BJ (cell line): ENCODE results near the gene KRTAP13-3. TPM values are rescaled to one million over a fixed set of nuclear protein-coding genes. Genes with fewer than 3 reads are reported as not detected.

Experiments used
- CTCF ChIA-PET: fragments of 350-600 bp; formaldehyde crosslinking; extraction: SDS; loops from one replicate; lab custom pipeline; 2021; ENCODE audit warnings: antibody characterized with exemption, inconsistent platforms; lab: Yijun Ruan, JAX
- POLR2A ChIA-PET: fragments of 300-600 bp; sonication (Branson Sonifier 250); formaldehyde crosslinking; extraction: SDS; loops from one replicate; lab custom pipeline; 2021; ENCODE audit warnings: antibody characterized with exemption; lab: Charles Lee
- DNase-seq: peaks from one replicate; pipeline ENCODE4 v3.0.0-alpha.2; 2011; ENCODE audit warnings: low read depth
- H3K27me3 ChIP-seq: 2 replicates; pipeline ENCODE4 v1.6.0; 2011; ENCODE audit warnings: low read length; ENCODE audit not compliant: control insufficient read depth, insufficient read depth
- H3K36me3 ChIP-seq: 2 replicates; pipeline ENCODE4 v1.5.1; 2011; ENCODE audit warnings: low read length; ENCODE audit not compliant: control insufficient read depth, insufficient read depth
- H3K4me3 ChIP-seq: 2 replicates; pipeline ENCODE4 v1.5.1; 2011; ENCODE audit warnings: low read depth, mild to moderate bottlenecking, control low read depth, low read length
- CTCF ChIP-seq: IDR thresholded peaks from 2 replicates; pipeline ENCODE4 v1.5.1; 2011; ENCODE audit warnings: low read depth, mild to moderate bottlenecking, control low read depth, inconsistent platforms, low read length, moderate library complexity; ENCODE audit not compliant: insufficient read depth
- polyA plus RNA-seq: library from polyadenylated mRNA; depleted of rRNA; stranded (reverse); fragments of >200 nt; gene quantifications from 2 replicates; pipeline ENCODE4 v1.2.3, GENCODE V29; 2011; rRNA removed

KRTAP13-3 gene
- polyA plus RNA-seq, 1 experiment = not detected

- CTCF ChIA-PET = no interaction called here
- TF ChIP-seq CTCF = no peak
- no peak for DNase-seq
- no peak overlapping the region for H3K4me3 ChIP-seq
- no peaks in the 10 kb centered on the region for H3K36me3 ChIP-seq
- H3K27me3 ChIP-seq = no peaks in the 10 kb centered on the region
- POLR2A ChIA-PET = no interaction called here
These were observed 34.2 kb downstream of the KRTAP13-3 start for GRCh38 chr21:30391492-30392025.

- no peaks in the 10 kb centered on the region for H3K27me3 ChIP-seq
- ChIA-PET CTCF (no interaction called here), POLR2A (no interaction called here)
- H3K4me3 ChIP-seq = no peak overlapping the region
- no peak for TF ChIP-seq CTCF
- no peaks in the 10 kb centered on the region for H3K36me3 ChIP-seq
- no peak for DNase-seq
These were observed 43.5 kb downstream of the KRTAP13-3 start for GRCh38 chr21:30382201-30382600.

Other genes starting within 250 kb of the KRTAP13-3 start
- not detected in 2 replicates for gene CLDN8, start 209.8 kb downstream of the KRTAP13-3 start, polyA plus RNA-seq
- gene KRTAP24-1, start 143.0 kb downstream of the KRTAP13-3 start, polyA plus RNA-seq = not detected in 2 replicates
- not detected in 2 replicates for gene KRTAP25-1, start 136.4 kb downstream of the KRTAP13-3 start, polyA plus RNA-seq
- not detected in 2 replicates for gene KRTAP26-1, start 105.6 kb downstream of the KRTAP13-3 start, polyA plus RNA-seq
- gene KRTAP27-1, start 88.2 kb downstream of the KRTAP13-3 start, polyA plus RNA-seq = not detected in 2 replicates
- gene KRTAP23-1, start 77.3 kb downstream of the KRTAP13-3 start, polyA plus RNA-seq = not detected in 2 replicates
- not detected in 2 replicates for gene KRTAP13-2, start 53.7 kb downstream of the KRTAP13-3 start, polyA plus RNA-seq
- gene KRTAP13-1, start 29.9 kb downstream of the KRTAP13-3 start, polyA plus RNA-seq = not detected in 2 replicates
- not detected in 2 replicates for gene KRTAP13-4, start 4.3 kb upstream of the KRTAP13-3 start, polyA plus RNA-seq
- gene KRTAP15-1, start 14.3 kb upstream of the KRTAP13-3 start, polyA plus RNA-seq = not detected in 2 replicates
- gene KRTAP19-1, start 54.4 kb upstream of the KRTAP13-3 start, polyA plus RNA-seq = not detected in 2 replicates
- gene KRTAP19-2, start 61.5 kb upstream of the KRTAP13-3 start, polyA plus RNA-seq = not detected in 2 replicates
- gene KRTAP19-3, start 66.1 kb upstream of the KRTAP13-3 start, polyA plus RNA-seq = not detected in 2 replicates
- not detected in 2 replicates for gene KRTAP19-4, start 71.2 kb upstream of the KRTAP13-3 start, polyA plus RNA-seq
- not detected in 2 replicates for gene KRTAP19-5, start 76.2 kb upstream of the KRTAP13-3 start, polyA plus RNA-seq
- not detected in 2 replicates for gene KRTAP19-6, start 115.9 kb upstream of the KRTAP13-3 start, polyA plus RNA-seq
- not detected in 2 replicates for gene KRTAP19-7, start 135.4 kb upstream of the KRTAP13-3 start, polyA plus RNA-seq
- not detected in 2 replicates for gene KRTAP22-2, start 164.5 kb upstream of the KRTAP13-3 start, polyA plus RNA-seq
- not detected in 2 replicates for gene KRTAP6-3, start 166.5 kb upstream of the KRTAP13-3 start, polyA plus RNA-seq
- not detected in 2 replicates for gene KRTAP6-2, start 173.0 kb upstream of the KRTAP13-3 start, polyA plus RNA-seq
- not detected in 2 replicates for gene KRTAP22-1, start 175.2 kb upstream of the KRTAP13-3 start, polyA plus RNA-seq
- not detected in 2 replicates for gene KRTAP6-1, start 188.0 kb upstream of the KRTAP13-3 start, polyA plus RNA-seq
- gene KRTAP20-1, start 190.5 kb upstream of the KRTAP13-3 start, polyA plus RNA-seq = not detected in 2 replicates
- gene KRTAP20-4, start 194.7 kb upstream of the KRTAP13-3 start, polyA plus RNA-seq = not detected in 2 replicates
- not detected in 2 replicates for gene KRTAP20-2, start 209.3 kb upstream of the KRTAP13-3 start, polyA plus RNA-seq
- not detected in 2 replicates for gene KRTAP20-3, start 216.9 kb upstream of the KRTAP13-3 start, polyA plus RNA-seq